Effector memory CD8-positive, alpha-beta T cell (primary cell): ENCODE measurements around the gene SYNDIG1L.
"Not testable (repeated sequence)": the region's sequence is repeated elsewhere in the genome, so short reads cannot be mapped to it uniquely, and the experiment has no call there.

Experiments
- ATAC-seq: fragments of 150-1000 bp; cut with Tn5 transposase; replicated peaks from 2 replicates; pipeline ENCODE4 v1.10.0; 2021; ENCODE audit warnings: mild to moderate bottlenecking, moderate library complexity
- DNase-seq, 3 experiments: peaks; one replicate each; pipeline ENCODE4 v3.0.0; 2021
- H3K27ac Mint-ChIP-seq, 2 donors: one replicate each; pipeline ENCODE4 v1.8.0; 2022; ENCODE audit warnings: mild to moderate bottlenecking in 2 of 2, mixed read lengths in 2 of 2, moderate library complexity in 2 of 2
- H3K27me3 Mint-ChIP-seq, 2 donors: one replicate each; pipeline ENCODE4 v1.8.0; 2022; ENCODE audit warnings: mixed read lengths in 2 of 2
- H3K36me3 Mint-ChIP-seq: one replicate; pipeline ENCODE4 v1.8.0; 2022; ENCODE audit warnings: mild to moderate bottlenecking, moderate library complexity, mixed read lengths; ENCODE audit not compliant: insufficient read depth
- H3K4me1 Mint-ChIP-seq, 2 donors: one replicate each; pipeline ENCODE4 v1.8.0; 2022; ENCODE audit warnings: low read depth in 2 of 2, mixed read lengths in 2 of 2
- H3K4me3 Mint-ChIP-seq, 2 donors: one replicate each; pipeline ENCODE4 v1.8.0; 2022; ENCODE audit warnings: mild to moderate bottlenecking in 2 of 2, mixed read lengths in 2 of 2, moderate library complexity in 2 of 2
- H3K9me3 Mint-ChIP-seq, 2 donors: one replicate each; pipeline ENCODE4 v1.8.0; 2022; ENCODE audit warnings: mixed read lengths in 2 of 2

Gene SYNDIG1L

GRCh38 chr14:74391479-74391878 lies 34.5 kb downstream of the SYNDIG1L start:
- ATAC-seq, result no peak
- Mint-ChIP-seq H3K4me3 (no peak overlapping the region), H3K4me1 (no peaks in the 10 kb centered on the region), H3K27ac (no peak overlapping the region), H3K27me3 (peaks cover 28 to 60% of the 10 kb centered on the region in 2 donors), H3K36me3 (no peaks in the 10 kb centered on the region), H3K9me3 (no peaks in the 10 kb centered on the region)
- no peak for DNase-seq

- DNase-seq, ATAC-seq, H3K9me3 Mint-ChIP-seq, H3K27ac Mint-ChIP-seq, H3K4me1 Mint-ChIP-seq, H3K4me3 Mint-ChIP-seq, H3K36me3 Mint-ChIP-seq: not testable (repeated sequence)
- H3K27me3 Mint-ChIP-seq, result peaks cover 28 to 58% of the 10 kb centered on the region in 2 donors
These were observed 35.5 kb downstream of the SYNDIG1L start for GRCh38 chr14:74390505-74390904.

- DNase-seq, result no peak
- Mint-ChIP-seq H3K27me3 (peaks cover 28 to 53% of the 10 kb centered on the region in 2 donors), H3K36me3 (no peaks in the 10 kb centered on the region), H3K4me1 (no peaks in the 10 kb centered on the region), H3K4me3 (no peak overlapping the region), H3K9me3 (no peaks in the 10 kb centered on the region), H3K27ac (no peak overlapping the region)
- no peak for ATAC-seq
These were observed 36.0 kb downstream of the SYNDIG1L start for GRCh38 chr14:74389980-74390379.

GRCh38 chr14:74382231-74382630 lies 43.8 kb downstream of the SYNDIG1L start:
- DNase-seq, result no peak
- no peaks in the 10 kb centered on the region for H3K9me3 Mint-ChIP-seq
- no peaks in the 10 kb centered on the region for H3K4me1 Mint-ChIP-seq
- no peak overlapping the region for H3K27ac Mint-ChIP-seq
- H3K4me3 Mint-ChIP-seq, result no peak overlapping the region
- no peak for ATAC-seq
- H3K27me3 Mint-ChIP-seq, result peaks cover 7 to 23% of the 10 kb centered on the region in 2 donors
- no peaks in the 10 kb centered on the region for H3K36me3 Mint-ChIP-seq

GRCh38 chr14:74381571-74381970 lies 44.4 kb downstream of the SYNDIG1L start:
- not testable (repeated sequence) for H3K9me3 Mint-ChIP-seq, H3K4me3 Mint-ChIP-seq, H3K27ac Mint-ChIP-seq, H3K36me3 Mint-ChIP-seq, DNase-seq, H3K4me1 Mint-ChIP-seq, ATAC-seq
- H3K27me3 Mint-ChIP-seq, result peaks cover 7 to 20% of the 10 kb centered on the region in 2 donors

- DNase-seq, result no peak
- ATAC-seq, result no peak
- Mint-ChIP-seq H3K27me3 (peaks cover 14 to 21% of the 10 kb centered on the region in 2 donors), H3K4me1 (no peaks in the 10 kb centered on the region), H3K36me3 (no peaks in the 10 kb centered on the region), H3K27ac (no peak overlapping the region), H3K9me3 (no peaks in the 10 kb centered on the region), H3K4me3 (no peak overlapping the region)
These were observed 45.2 kb downstream of the SYNDIG1L start for GRCh38 chr14:74380845-74381244.

- DNase-seq (no peak), ATAC-seq (no peak)
- Mint-ChIP-seq H3K27ac (no peak overlapping the region), H3K36me3 (no peaks in the 10 kb centered on the region), H3K27me3 (peaks cover 21 to 27% of the 10 kb centered on the region in 2 donors), H3K4me1 (no peaks in the 10 kb centered on the region), H3K9me3 (no peaks in the 10 kb centered on the region), H3K4me3 (no peak overlapping the region)
These were observed 45.8 kb downstream of the SYNDIG1L start for GRCh38 chr14:74380172-74380571.

GRCh38 chr14:74377976-74378690 lies 47.9 kb downstream of the SYNDIG1L start:
- ATAC-seq, result no peak
- DNase-seq, result no peak
- H3K36me3 Mint-ChIP-seq, result no peaks in the 10 kb centered on the region
- no peaks in the 10 kb centered on the region for H3K4me1 Mint-ChIP-seq
- no peak overlapping the region for H3K4me3 Mint-ChIP-seq
- H3K9me3 Mint-ChIP-seq, result no peaks in the 10 kb centered on the region
- no peak overlapping the region for H3K27ac Mint-ChIP-seq
- H3K27me3 Mint-ChIP-seq, result peaks cover 21% of the 10 kb centered on the region in 2 donors

- H3K4me3 Mint-ChIP-seq, result no peak overlapping the region
- no peak for ATAC-seq
These were observed 57.6 kb downstream of the SYNDIG1L start for GRCh38 chr14:74368441-74368840.

GRCh38 chr14:74368026-74368425 lies 58.0 kb downstream of the SYNDIG1L start:
- H3K4me3 Mint-ChIP-seq, result no peak overlapping the region
- no peaks in the 10 kb centered on the region for H3K4me1 Mint-ChIP-seq
- no peaks in the 10 kb centered on the region for H3K9me3 Mint-ChIP-seq
- peaks cover 4% of the 10 kb centered on the region for H3K36me3 Mint-ChIP-seq
- no peak overlapping the region for H3K27ac Mint-ChIP-seq
- peaks cover 43 to 53% of the 10 kb centered on the region in 2 donors for H3K27me3 Mint-ChIP-seq
- no peak for DNase-seq
- ATAC-seq, result no peak

More at GRCh38 chr14:74368441-74368840, 57.6 kb downstream of the SYNDIG1L start:
- H3K27me3 Mint-ChIP-seq, result peaks cover 43 to 53% of the 10 kb centered on the region in 2 donors
- DNase-seq, result no peak
- H3K4me1 Mint-ChIP-seq, result no peaks in the 10 kb centered on the region
- H3K36me3 Mint-ChIP-seq, result peaks cover 4% of the 10 kb centered on the region
- H3K9me3 Mint-ChIP-seq, result no peaks in the 10 kb centered on the region
- H3K27ac Mint-ChIP-seq, result no peak overlapping the region

GRCh38 chr14:74364271-74364880 lies 61.6 kb downstream of the SYNDIG1L start:
- H3K4me3 Mint-ChIP-seq, result no peak overlapping the region
- no peaks in the 10 kb centered on the region for H3K9me3 Mint-ChIP-seq
- DNase-seq (no peak), ATAC-seq (no peak)
- peaks cover 4% of the 10 kb centered on the region for H3K36me3 Mint-ChIP-seq
- peaks cover 37 to 49% of the 10 kb centered on the region in 2 donors for H3K27me3 Mint-ChIP-seq
- H3K27ac Mint-ChIP-seq, result no peak overlapping the region
- H3K4me1 Mint-ChIP-seq, result peaks cover 0 to 2% of the 10 kb centered on the region in 2 donors

- H3K9me3 Mint-ChIP-seq, result no peaks in the 10 kb centered on the region
- peaks cover 0 to 2% of the 10 kb centered on the region in 2 donors for H3K4me1 Mint-ChIP-seq
- H3K27ac Mint-ChIP-seq, result peak overlapping the region in 1 of 2 donors; percentile 36
- ATAC-seq, result peak; percentile 66
- DNase-seq, result peak; percentile 50 to 69 (median 57)
- no peak overlapping the region for H3K4me3 Mint-ChIP-seq
- peaks cover 33 to 67% of the 10 kb centered on the region in 2 donors for H3K27me3 Mint-ChIP-seq
- H3K36me3 Mint-ChIP-seq, result peaks cover 4% of the 10 kb centered on the region
These were observed 63.6 kb downstream of the SYNDIG1L start for GRCh38 chr14:74362361-74362915.

- Mint-ChIP-seq H3K4me1 (peaks cover 0 to 2% of the 10 kb centered on the region in 2 donors), H3K9me3 (no peaks in the 10 kb centered on the region)
These were observed 65.8 kb downstream of the SYNDIG1L start for GRCh38 chr14:74360163-74360562.

More at GRCh38 chr14:74360163-74360562, 65.8 kb downstream of the SYNDIG1L start:
- DNase-seq, result no peak
- Mint-ChIP-seq H3K36me3 (peaks cover 4% of the 10 kb centered on the region), H3K27ac (no peak overlapping the region), H3K27me3 (peaks cover 27 to 66% of the 10 kb centered on the region in 2 donors), H3K4me3 (no peak overlapping the region)
- ATAC-seq, result no peak
